ENCODE measurements around the gene REX1BD. TPM values are rescaled to one million over a fixed set of nuclear protein-coding genes. Genes with fewer than 3 reads are reported as not detected.

The REX1BD gene
- total and polyA plus RNA-seq, 2 of the 4 experiments (the other 2 are of a cell fraction): 14.2 to 44.6 TPM

GRCh38 chr19:18616023-18616422 lies 27.4 kb downstream of the REX1BD start:
- DNase-seq: no peak

More at GRCh38 chr19:18616023-18616422, 27.4 kb downstream of the REX1BD start:
- dilution Hi-C loops (cut with HindIII; ENCODE audit: low sequenced_read_pairs, unreplicated experiment): no loop called here
- Histone ChIP-seq H3K14ac (replicated peaks; ENCODE audit: low read depth, low read length) (no peak overlapping the region), H2AK9ac (replicated peaks; ENCODE audit: low read depth, low read length, poor library complexity) (no peak overlapping the region), H3K79me1 (ENCODE audit: low read depth in 1 of 2, low read length in 2 of 2) (no peaks in the 10 kb centered on the region), H2BK15ac (ENCODE audit: low read depth, low read length) (no peak overlapping the region), H3K27ac (ENCODE audit: insufficient read depth, low read length) (no peak overlapping the region), H2BK120ac (ENCODE audit: low read depth, low read length) (no peak overlapping the region), H4K5ac (ENCODE audit: low read depth, low read length) (no peak overlapping the region), H3K56ac (ENCODE audit: extremely low read depth, insufficient read depth, low read length) (no peak overlapping the region), H3K9me3 (ENCODE audit: control insufficient read depth, insufficient read depth, low read length) (peaks cover 4% of the 10 kb centered on the region; the same call in 1 of the 2 replicates), H4K8ac (ENCODE audit: low read depth in 2 of 2, low read length in 2 of 2) (no peak overlapping the region), H3K18ac (ENCODE audit: low read depth, low read length) (no peak overlapping the region), H4K91ac (ENCODE audit: insufficient read depth, low read depth, low read length) (no peak overlapping the region), H3K23ac (ENCODE audit: low read depth, low read length) (no peak overlapping the region), H2BK5ac (ENCODE audit: low read depth, low read length, poor library complexity, severe bottlenecking) (no peak overlapping the region), H4K20me1 (ENCODE audit: insufficient read depth, low read length) (no peaks in the 10 kb centered on the region; the same call in 1 of the 2 replicates), H3K9me1 (ENCODE audit: insufficient read depth, low read length) (no peaks in the 10 kb centered on the region), H3K4me2 (ENCODE audit: low read depth, low read length) (no peak overlapping the region), H3K4me1 (ENCODE audit: control insufficient read depth, insufficient read depth, low read length) (peaks cover 7% of the 10 kb centered on the region; the same call in 1 of the 2 replicates), H2AK5ac (ENCODE audit: low read depth, low read length) (no peak overlapping the region), H3K4ac (ENCODE audit: low read depth, low read length) (no peak overlapping the region), H3K9ac (ENCODE audit: low read depth, low read length) (no peak overlapping the region), H3K36me3 (ENCODE audit: control insufficient read depth, insufficient read depth, low read length) (no peaks in the 10 kb centered on the region), H3K27me3 (ENCODE audit: control insufficient read depth, insufficient read depth, low read length) (peaks cover 31% of the 10 kb centered on the region), H2BK20ac (ENCODE audit: low read depth, low read length) (no peak overlapping the region), H3K4me3 (ENCODE audit: insufficient read depth, low read depth, low read length) (no peak overlapping the region), H2AFZ (replicated peaks; ENCODE audit: low read length, poor library complexity) (no peak overlapping the region)
- no peak for ATAC-seq (ENCODE audit: low read depth)
- ChIA-PET CTCF (no interaction called here), POLR2A (ENCODE audit: unreplicated experiment) (no interaction called here)
- in situ Hi-C loops (cut with MboI; ENCODE audit: low sequenced_read_pairs): no loop called here
- TF ChIP-seq MAZ (IDR thresholded peaks at IDR 0.05; ENCODE audit: borderline replicate concordance, low read depth, low read length) (no peak), RFX5 (IDR thresholded peaks at IDR 0.05; ENCODE audit: low read depth, low read length) (no peak), ELK1 (IDR thresholded peaks at IDR 0.05; ENCODE audit: borderline replicate concordance, low read depth, low read length) (no peak), MXI1 (IDR thresholded peaks at IDR 0.05; ENCODE audit: borderline replicate concordance, low read depth, low read length) (no peak), CEBPB (IDR thresholded peaks at IDR 0.05; ENCODE audit: low read depth, low read length) (no peak), RCOR1 (IDR thresholded peaks at IDR 0.05; ENCODE audit: insufficient replicate concordance, low read length) (no peak), NFE2L2 (IDR thresholded peaks at IDR 0.05; ENCODE audit: low read depth, low read length) (no peak), POLR2A (IDR thresholded peaks at IDR 0.05; ENCODE audit: low read depth, low read length) (no peak), SMC3 (IDR thresholded peaks at IDR 0.05; ENCODE audit: low read depth, low read length) (no peak), CTCF (conservative IDR thresholded peaks at IDR 0.05; ENCODE audit: low read depth, low read length) (no peak), BHLHE40 (IDR thresholded peaks at IDR 0.05; ENCODE audit: low read depth, low read length) (no peak), MAFK (IDR thresholded peaks at IDR 0.05; ENCODE audit: low read depth, low read length) (no peak), USF2 (IDR thresholded peaks at IDR 0.05; ENCODE audit: low read depth, low read length) (no peak), CHD1 (IDR thresholded peaks at IDR 0.05; ENCODE audit: low read depth, low read length) (no peak), FOS (IDR thresholded peaks at IDR 0.05; ENCODE audit: low read depth, low read length) (no peak), RAD21 (IDR thresholded peaks at IDR 0.05; ENCODE audit: low read length) (no peak)
- WGBS, 2 experiments (ENCODE audit: extremely low coverage in 2 of 2, insufficient read length in 1 of 2): 55% methylated on average over 2 of the region's 3 CpGs; no CpG with 5 or more reads in 1 of the 2 experiments
- intact Hi-C loops (cut with micrococcal nuclease): no loop called here
- no TSS peak for BruUV-seq (replicated peaks)

All from IMR-90 (cell line).